Panc1 (cell line): Measurements from ENCODE around the gene NID1.

Experiments
- CTCF ChIP-seq: fragments of 450-650 bp; IDR thresholded peaks from 2 replicates; pipeline ENCODE4 v1.5.1; 2017; ENCODE audit warnings: mild to moderate bottlenecking
- POLR2AphosphoS5 ChIP-seq: IDR thresholded peaks from 2 replicates; pipeline ENCODE4 v1.6.1; 2012; ENCODE audit warnings: mild to moderate bottlenecking, low read depth, low read length, moderate library complexity
- SIN3A ChIP-seq: IDR thresholded peaks from 2 replicates; pipeline ENCODE4 v1.6.1; 2012; ENCODE audit warnings: low read depth, mild to moderate bottlenecking, low read length, moderate library complexity, borderline replicate concordance; ENCODE audit not compliant: insufficient read depth
- TCF7L2 ChIP-seq: IDR thresholded peaks from 2 replicates; pipeline ENCODE4 v1.6.1; 2011; ENCODE audit warnings: mild to moderate bottlenecking, low read depth, low read length, inconsistent platforms

- TF ChIP-seq CTCF: no peak
- no peak for TF ChIP-seq POLR2AphosphoS5
- no peak for TF ChIP-seq TCF7L2
- no peak for TF ChIP-seq SIN3A
Measured at GRCh38 chr1:236041631-236042618, 23.0 kb downstream of the NID1 start.
